Mesenteric fat pad (tissue), 1 donor: ENCODE measurements around the gene TBXAS1. TPM values are rescaled to one million over a fixed set of nuclear protein-coding genes. Genes with fewer than 3 reads are reported as not detected.
"Not testable (repeated sequence)": the region's sequence is repeated elsewhere in the genome, so short reads cannot be mapped to it uniquely, and the experiment has no call there.

Source experiments
- DNase-seq: peaks from one replicate; pipeline ENCODE4 v3.0.0-alpha.2; 2020; ENCODE audit warnings: low spot score
- total RNA-seq: library from RNA; stranded (reverse); fragmentation: NEBNext Ultra II Directional; extraction: Animal tissue kit (Norgen Biotek cat#: 25700); gene quantifications from one replicate; pipeline ENCODE4 v1.2.1, GENCODE V29; 2021
- donor health status: DM: yes; HTN: yes; CAD: no.

TBXAS1 gene
- total RNA-seq, 1 donor from 2014 or later, result 35.2 TPM

DNA sequence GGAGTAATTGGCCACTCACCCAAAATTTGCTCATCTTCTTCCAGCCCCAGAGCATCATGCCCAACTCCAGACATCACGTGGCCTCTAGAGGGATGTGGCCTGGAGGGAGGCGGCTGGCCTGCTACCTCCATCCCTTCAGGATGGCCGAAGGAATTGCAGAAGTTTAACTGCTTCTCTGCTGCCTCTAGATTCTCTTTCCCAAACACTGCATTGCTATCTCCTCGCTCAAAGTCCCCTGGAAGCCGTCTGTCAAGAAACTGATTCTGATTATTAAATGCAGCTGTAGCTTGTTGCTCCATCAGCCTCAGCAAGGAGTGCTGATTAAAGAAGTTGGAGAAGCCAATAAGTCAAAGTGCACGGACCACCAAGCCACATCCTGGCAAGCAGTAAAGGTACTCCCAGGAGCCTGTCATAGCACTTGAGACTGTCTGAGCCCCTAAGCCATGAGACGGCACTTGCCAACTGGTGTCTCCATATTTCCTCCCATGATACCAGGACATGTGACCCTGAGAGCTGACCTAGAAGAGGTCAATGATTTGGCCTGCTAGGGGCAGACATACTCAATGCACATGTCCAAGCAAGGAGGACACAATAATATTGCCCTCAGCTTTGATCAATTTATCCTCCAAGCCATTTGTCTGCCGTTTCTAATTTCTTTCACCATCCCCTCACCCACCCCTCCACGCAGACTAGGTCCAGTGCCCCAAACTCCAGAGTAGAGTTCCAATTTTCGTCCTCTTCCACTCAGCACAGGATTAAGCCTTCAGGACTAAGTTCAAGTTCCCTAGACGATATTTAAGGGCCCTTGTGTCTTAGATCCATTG, 84.2 kb downstream of the TBXAS1 start:
- no peak for DNase-seq

DNA sequence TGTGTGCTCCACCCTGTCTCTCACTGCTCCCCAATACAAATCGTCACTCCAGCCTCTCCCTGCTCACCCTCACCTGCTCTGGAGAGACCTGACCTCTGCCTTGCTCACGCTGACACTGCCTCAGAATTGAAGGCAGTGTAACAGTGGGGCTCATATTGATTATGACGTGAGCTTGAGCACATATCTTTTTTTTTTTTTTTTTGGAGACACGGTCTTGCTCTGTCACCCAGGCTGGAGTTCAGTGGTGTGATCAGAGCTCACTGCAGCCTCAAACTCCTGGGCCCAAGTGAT, 84.7 kb downstream of the TBXAS1 start:
- no peak for DNase-seq

DNA sequence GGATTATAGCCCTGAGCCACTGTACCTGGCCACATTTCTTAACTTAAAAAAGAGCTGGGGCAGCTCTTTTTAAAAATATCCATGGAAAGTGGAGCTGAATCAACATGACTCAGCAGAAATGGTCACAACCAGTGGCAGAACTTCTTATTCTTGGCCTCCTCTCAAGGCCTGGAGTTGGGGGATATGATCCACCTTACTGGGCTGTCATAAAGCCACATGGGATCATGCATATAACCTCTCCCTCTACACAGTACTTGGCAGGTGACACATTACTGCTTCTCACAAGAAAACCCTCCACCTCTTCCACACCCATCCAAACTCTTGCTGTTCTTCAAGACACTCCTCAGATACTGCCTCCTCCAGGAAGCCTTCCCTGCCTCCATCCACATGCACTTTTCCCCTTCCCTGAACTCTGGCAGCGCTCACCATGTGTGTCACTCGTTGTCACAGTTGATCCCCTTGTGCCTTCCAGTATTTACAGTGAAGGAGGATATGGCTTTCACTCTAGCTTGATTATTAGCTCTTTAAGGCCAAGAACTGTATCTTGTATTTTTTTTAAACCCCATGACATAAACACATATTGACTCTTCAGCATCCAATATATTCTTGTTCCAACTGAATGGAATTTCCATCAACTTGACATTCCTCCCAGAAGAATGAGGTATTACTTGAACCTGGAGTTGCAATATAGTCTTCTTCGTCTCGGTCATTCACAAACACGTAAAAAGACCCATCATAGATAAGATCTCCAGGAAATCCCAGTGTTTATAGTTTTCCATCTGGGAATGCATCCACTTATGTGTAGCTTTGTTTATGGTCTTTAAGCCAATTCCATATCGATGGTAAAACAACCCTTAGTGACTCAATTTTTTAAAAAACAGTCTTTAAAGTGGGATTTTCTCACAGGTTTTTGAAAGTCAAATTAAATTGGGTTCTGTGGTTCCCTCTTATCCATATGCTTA, 85.5 kb downstream of the TBXAS1 start:
- no peak for DNase-seq

DNA sequence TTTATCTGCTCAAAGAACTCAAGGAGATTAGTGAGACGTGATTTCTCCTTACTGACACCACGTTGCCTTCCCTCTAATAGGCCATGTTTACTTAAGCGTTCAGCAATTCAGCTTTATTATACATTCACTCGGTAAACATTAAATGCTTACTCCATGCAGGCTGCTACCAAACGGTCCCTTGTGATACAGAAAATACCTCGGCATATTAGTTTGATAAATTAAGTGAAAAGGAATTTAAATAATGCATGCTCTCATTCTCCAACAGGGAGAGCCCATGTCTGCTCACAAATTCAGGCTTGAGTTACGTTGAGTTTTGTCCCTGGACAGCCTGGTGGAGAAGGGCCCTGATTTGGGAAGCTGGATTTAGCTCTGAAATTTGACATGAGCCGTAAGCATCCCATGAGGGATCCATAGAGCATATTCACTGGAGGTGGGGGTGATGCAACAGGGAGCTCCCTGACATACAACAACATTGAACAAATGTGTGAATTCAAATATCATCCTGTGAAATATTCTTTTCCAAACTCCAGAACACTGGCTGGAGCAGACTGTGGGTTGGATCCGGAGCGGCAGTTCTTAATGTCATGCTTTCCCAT, 86.3 kb downstream of the TBXAS1 start:
- no peak for DNase-seq

- DNase-seq, result no peak
Observed at GRCh38 chr7:139915864-139916716, 87.0 kb downstream of the TBXAS1 start.

- no peak for DNase-seq
Observed at GRCh38 chr7:139916717-139917395, 87.8 kb downstream of the TBXAS1 start.

DNA sequence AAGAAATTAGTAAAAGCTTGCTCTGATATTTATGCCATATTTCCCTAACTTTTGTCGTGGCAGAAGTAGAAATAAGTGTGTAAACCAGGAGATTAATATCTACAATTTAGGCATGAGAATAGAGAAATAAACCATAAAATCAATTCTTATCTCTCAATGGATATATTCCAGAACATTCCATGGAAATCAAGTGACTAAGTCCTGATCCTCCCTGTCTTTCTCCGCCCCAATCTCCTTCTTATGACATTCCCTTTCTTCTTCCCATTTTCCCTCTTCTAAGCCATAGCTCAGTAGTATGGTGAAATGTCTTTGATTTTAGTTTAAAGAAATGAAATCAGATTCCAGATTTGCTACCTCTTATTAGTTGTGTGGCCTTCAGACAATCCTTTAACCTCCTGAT, 88.8 kb downstream of the TBXAS1 start:
- DNase-seq, result no peak

- no peak for DNase-seq
Observed at GRCh38 chr7:139918480-139918879, 89.4 kb downstream of the TBXAS1 start.

DNA sequence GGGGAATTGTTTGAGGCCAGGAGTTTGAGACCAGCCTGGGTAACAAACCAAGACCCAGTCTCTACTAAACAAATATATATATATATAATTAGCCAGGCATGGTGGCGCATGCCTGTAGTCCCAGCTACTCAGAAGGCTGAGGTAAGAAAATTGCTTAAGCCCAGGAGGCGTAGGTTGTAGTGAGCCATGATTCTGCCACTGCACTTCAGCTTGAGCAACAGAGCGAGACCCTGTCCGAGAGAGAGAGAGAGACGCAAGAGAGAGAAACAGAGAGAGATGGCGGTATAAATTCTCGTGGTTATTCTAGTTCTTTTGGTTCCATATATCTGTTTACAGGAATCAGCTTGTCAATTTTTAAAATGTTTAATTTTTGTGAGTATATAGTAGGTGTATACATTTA, 94.0 kb downstream of the TBXAS1 start:
- DNase-seq, result no peak

GRCh38 chr7:139924461-139924860, 95.4 kb downstream of the TBXAS1 start:
- DNase-seq, result no peak

DNA sequence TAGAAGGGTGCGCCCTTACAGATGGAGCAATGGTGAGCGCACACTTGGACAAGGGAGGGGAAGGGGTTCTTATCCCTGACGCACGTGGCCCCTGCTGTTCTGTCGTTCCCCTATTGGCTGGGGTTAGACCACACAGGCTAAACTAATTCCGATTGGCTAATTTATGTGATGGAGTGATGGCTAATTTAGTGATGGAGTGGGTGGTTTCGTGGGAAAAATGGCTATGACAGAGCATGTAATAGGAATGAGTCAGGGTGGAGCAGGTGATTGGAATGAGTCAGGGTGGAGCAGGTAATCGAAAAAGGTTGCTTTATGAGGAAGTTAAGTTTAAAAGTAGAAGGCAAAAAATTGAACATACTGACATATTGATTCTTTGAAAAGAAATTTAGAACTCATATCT, 100.2 kb downstream of the TBXAS1 start:
- not testable (repeated sequence) for DNase-seq

- no peak for DNase-seq
Observed at GRCh38 chr7:139930286-139930965, 101.4 kb downstream of the TBXAS1 start.

GRCh38 chr7:139931190-139931934, 102.3 kb downstream of the TBXAS1 start:
- no peak for DNase-seq

- no peak for DNase-seq
Observed at GRCh38 chr7:139932531-139932930, 103.5 kb downstream of the TBXAS1 start.

DNA sequence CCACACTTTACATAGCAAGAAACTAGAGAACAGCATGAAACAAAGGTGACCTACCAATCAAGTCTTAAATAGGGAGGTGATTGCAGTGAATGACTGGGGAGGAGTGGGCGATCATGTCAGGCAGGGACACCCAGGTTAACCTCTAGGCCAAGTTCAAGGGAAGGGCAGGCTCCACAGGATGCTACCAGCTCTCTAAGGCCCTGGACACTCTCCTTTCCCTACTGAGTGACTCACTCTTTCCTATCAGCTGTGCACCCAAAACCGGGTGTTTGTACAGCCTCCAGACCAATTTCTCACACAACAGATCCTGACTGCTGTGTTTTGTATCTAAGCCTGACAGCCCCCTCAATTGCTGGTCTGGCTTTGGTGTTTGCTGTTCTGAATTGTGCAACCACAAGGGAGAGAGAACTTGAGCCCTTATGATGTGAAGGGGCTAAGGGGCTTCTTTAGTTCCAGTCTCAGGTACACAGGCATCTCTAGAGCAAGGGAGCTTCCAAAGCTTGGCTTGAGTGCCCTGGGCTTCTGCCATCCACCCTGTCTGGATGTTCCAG, 107.8 kb downstream of the TBXAS1 start:
- DNase-seq, result no peak

GRCh38 chr7:139937715-139938114, 108.7 kb downstream of the TBXAS1 start:
- DNase-seq, result no peak

DNA sequence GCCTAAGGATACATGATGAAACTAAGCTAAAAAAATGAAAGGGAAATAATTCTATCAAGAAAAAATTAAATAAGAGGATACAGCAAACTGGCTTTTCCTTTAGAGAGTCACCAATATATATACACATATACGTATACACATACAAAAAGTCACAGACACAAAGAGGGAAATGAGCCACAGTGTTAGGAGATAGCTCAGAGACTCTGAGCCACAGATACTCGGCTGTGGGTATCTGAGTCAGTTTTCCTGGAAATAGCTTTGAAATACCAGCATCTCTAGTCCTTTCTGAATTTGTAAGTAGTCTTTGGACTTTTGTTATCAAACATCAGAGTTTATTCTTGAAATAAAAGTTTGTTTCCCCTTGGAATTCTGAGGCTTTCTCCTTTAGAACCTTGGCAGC, 111.8 kb downstream of the TBXAS1 start:
- DNase-seq, result no peak

DNA sequence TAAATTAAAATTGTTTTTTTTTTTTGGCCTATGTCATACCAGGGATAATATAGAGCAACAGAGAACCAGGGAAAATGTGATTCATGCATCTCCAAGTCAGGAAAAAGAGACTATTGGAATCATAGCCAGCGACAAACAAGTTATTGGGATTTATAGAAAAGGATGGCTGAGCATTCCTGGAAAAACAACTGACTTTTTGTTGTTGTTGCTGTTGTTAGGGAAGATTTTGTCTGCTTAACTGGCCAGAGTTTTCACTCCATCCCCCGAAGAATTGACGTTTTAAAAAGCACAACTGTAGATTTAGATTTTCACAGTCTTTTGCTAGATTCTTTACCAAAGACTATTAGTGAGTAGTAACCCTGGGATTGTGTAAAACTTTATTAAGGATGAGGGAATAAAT, 112.4 kb downstream of the TBXAS1 start:
- no peak for DNase-seq

GRCh38 chr7:139941866-139942265, 112.8 kb downstream of the TBXAS1 start:
- no peak for DNase-seq
